Measurements from ENCODE around the gene CCDC74A.

- no peak for TF ChIP-seq CTCF (IDR thresholded peaks at IDR 0.05)
- no peak for TF ChIP-seq SIN3A (IDR thresholded peaks at IDR 0.05; ENCODE audit: borderline replicate concordance, insufficient read depth, low read depth, low read length)
Observed at GRCh38 chr2:131572175-131572574, 44.5 kb downstream of the CCDC74A start.
